ENCODE measurements around the gene HPSE2. TPM values are rescaled to one million over a fixed set of nuclear protein-coding genes. Genes with fewer than 3 reads are reported as not detected.

HPSE2 gene
- total and polyA plus RNA-seq, 2 experiments from 2014 or later = 0.10 to 0.24 TPM

DNA sequence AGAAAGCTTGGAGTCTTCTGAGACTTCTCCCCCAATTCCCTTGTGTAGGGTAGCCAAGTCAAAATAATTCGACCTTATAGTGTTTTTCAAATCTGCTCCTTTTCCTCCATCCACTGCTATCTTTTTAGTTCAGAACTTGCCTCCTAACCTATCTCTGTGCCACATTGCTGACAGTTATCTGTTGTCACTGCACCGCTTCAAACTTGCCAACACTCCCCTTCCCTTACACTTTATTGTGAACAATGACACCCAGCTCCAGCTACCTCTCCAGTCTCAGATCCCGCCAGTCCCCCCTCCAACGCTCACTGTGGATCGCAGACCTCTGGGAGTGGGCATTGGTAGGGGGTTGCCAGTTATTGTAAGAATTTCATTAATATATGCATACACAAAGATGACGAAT lies 772.6 kb downstream of the HPSE2 start:
- Histone ChIP-seq H4K20me1 (replicated peaks; ENCODE audit: insufficient read depth) (no peaks in the 10 kb centered on the region), H3K4me3 (no peak overlapping the region), H2AFZ (no peak overlapping the region), H3F3A (replicated peaks; ENCODE audit: low read depth) (no peaks in the 10 kb centered on the region), H3K79me2 (replicated peaks; ENCODE audit: insufficient read depth) (no peaks in the 10 kb centered on the region), H3K4me2 (no peak overlapping the region), H3K27ac (ENCODE audit: low read depth) (no peak overlapping the region), H3K4me1 (ENCODE audit: insufficient read depth) (peaks cover under 1% of the 10 kb centered on the region; the same call in 1 of the 2 replicates), H3K9me2 (ENCODE audit: insufficient read depth) (no peaks in the 10 kb centered on the region), H3K36me3 (ENCODE audit: insufficient read depth) (no peaks in the 10 kb centered on the region), H3K27me3 (ENCODE audit: insufficient read depth) (peaks cover 6% of the 10 kb centered on the region; the same call in 1 of the 2 replicates)
- no peak overlapping the region for H3K27ac Mint-ChIP-seq
- peaks cover 9% of the 10 kb centered on the region for H3K4me1 Mint-ChIP-seq
- no peak for TF ChIP-seq JUNB (IDR thresholded peaks at IDR 0.05; ENCODE audit: unreplicated experiment)
- no peak for TF ChIP-seq ZNF331 (CRISPR knock-in tag; IDR thresholded peaks at IDR 0.05; ENCODE audit: low read depth)
- TF ChIP-seq, protein P1, sequence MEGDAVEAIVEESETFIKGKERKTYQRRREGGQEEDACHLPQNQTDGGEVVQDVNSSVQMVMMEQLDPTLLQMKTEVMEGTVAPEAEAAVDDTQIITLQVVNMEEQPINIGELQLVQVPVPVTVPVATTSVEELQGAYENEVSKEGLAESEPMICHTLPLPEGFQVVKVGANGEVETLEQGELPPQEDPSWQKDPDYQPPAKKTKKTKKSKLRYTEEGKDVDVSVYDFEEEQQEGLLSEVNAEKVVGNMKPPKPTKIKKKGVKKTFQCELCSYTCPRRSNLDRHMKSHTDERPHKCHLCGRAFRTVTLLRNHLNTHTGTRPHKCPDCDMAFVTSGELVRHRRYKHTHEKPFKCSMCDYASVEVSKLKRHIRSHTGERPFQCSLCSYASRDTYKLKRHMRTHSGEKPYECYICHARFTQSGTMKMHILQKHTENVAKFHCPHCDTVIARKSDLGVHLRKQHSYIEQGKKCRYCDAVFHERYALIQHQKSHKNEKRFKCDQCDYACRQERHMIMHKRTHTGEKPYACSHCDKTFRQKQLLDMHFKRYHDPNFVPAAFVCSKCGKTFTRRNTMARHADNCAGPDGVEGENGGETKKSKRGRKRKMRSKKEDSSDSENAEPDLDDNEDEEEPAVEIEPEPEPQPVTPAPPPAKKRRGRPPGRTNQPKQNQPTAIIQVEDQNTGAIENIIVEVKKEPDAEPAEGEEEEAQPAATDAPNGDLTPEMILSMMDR (conservative IDR thresholded peaks at IDR 0.05; ENCODE audit: low read depth in 2 of 2) = no peak
- no peak for TF ChIP-seq STAT1 (IDR thresholded peaks at IDR 0.05; ENCODE audit: unreplicated experiment)
- TF ChIP-seq NANOG (IDR thresholded peaks at IDR 0.05; ENCODE audit: borderline replicate concordance) = no peak
- TF ChIP-seq, protein P2, sequence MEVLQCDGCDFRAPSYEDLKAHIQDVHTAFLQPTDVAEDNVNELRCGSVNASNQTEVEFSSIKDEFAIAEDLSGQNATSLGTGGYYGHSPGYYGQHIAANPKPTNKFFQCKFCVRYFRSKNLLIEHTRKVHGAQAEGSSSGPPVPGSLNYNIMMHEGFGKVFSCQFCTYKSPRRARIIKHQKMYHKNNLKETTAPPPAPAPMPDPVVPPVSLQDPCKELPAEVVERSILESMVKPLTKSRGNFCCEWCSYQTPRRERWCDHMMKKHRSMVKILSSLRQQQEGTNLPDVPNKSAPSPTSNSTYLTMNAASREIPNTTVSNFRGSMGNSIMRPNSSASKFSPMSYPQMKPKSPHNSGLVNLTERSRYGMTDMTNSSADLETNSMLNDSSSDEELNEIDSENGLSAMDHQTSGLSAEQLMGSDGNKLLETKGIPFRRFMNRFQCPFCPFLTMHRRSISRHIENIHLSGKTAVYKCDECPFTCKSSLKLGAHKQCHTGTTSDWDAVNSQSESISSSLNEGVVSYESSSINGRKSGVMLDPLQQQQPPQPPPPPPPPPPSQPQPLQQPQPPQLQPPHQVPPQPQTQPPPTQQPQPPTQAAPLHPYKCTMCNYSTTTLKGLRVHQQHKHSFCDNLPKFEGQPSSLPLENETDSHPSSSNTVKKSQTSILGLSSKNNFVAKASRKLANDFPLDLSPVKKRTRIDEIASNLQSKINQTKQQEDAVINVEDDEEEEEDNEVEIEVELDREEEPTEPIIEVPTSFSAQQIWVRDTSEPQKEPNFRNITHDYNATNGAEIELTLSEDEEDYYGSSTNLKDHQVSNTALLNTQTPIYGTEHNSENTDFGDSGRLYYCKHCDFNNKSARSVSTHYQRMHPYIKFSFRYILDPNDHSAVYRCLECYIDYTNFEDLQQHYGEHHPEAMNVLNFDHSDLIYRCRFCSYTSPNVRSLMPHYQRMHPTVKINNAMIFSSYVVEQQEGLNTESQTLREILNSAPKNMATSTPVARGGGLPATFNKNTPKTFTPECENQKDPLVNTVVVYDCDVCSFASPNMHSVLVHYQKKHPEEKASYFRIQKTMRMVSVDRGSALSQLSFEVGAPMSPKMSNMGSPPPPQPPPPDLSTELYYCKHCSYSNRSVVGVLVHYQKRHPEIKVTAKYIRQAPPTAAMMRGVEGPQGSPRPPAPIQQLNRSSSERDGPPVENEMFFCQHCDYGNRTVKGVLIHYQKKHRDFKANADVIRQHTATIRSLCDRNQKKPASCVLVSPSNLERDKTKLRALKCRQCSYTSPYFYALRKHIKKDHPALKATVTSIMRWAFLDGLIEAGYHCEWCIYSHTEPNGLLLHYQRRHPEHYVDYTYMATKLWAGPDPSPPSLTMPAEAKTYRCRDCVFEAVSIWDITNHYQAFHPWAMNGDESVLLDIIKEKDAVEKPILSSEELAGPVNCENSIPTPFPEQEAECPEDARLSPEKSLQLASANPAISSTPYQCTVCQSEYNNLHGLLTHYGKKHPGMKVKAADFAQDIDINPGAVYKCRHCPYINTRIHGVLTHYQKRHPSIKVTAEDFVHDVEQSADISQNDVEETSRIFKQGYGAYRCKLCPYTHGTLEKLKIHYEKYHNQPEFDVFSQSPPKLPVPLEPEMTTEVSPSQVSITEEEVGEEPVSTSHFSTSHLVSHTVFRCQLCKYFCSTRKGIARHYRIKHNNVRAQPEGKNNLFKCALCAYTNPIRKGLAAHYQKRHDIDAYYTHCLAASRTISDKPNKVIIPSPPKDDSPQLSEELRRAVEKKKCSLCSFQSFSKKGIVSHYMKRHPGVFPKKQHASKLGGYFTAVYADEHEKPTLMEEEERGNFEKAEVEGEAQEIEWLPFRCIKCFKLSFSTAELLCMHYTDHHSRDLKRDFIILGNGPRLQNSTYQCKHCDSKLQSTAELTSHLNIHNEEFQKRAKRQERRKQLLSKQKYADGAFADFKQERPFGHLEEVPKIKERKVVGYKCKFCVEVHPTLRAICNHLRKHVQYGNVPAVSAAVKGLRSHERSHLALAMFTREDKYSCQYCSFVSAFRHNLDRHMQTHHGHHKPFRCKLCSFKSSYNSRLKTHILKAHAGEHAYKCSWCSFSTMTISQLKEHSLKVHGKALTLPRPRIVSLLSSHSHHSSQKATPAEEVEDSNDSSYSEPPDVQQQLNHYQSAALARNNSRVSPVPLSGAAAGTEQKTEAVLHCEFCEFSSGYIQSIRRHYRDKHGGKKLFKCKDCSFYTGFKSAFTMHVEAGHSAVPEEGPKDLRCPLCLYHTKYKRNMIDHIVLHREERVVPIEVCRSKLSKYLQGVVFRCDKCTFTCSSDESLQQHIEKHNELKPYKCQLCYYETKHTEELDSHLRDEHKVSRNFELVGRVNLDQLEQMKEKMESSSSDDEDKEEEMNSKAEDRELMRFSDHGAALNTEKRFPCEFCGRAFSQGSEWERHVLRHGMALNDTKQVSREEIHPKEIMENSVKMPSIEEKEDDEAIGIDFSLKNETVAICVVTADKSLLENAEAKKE (CRISPR knock-in tag; IDR thresholded peaks at IDR 0.05) = no peak
- no peak for TF ChIP-seq EZH2 (IDR thresholded peaks at IDR 0.05; ENCODE audit: low read depth, unreplicated experiment)
- no peak for TF ChIP-seq ZNF114 (CRISPR knock-in tag; IDR thresholded peaks at IDR 0.05)
- TF ChIP-seq, protein P3, sequence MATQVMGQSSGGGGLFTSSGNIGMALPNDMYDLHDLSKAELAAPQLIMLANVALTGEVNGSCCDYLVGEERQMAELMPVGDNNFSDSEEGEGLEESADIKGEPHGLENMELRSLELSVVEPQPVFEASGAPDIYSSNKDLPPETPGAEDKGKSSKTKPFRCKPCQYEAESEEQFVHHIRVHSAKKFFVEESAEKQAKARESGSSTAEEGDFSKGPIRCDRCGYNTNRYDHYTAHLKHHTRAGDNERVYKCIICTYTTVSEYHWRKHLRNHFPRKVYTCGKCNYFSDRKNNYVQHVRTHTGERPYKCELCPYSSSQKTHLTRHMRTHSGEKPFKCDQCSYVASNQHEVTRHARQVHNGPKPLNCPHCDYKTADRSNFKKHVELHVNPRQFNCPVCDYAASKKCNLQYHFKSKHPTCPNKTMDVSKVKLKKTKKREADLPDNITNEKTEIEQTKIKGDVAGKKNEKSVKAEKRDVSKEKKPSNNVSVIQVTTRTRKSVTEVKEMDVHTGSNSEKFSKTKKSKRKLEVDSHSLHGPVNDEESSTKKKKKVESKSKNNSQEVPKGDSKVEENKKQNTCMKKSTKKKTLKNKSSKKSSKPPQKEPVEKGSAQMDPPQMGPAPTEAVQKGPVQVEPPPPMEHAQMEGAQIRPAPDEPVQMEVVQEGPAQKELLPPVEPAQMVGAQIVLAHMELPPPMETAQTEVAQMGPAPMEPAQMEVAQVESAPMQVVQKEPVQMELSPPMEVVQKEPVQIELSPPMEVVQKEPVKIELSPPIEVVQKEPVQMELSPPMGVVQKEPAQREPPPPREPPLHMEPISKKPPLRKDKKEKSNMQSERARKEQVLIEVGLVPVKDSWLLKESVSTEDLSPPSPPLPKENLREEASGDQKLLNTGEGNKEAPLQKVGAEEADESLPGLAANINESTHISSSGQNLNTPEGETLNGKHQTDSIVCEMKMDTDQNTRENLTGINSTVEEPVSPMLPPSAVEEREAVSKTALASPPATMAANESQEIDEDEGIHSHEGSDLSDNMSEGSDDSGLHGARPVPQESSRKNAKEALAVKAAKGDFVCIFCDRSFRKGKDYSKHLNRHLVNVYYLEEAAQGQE (IDR thresholded peaks at IDR 0.05; ENCODE audit: unreplicated experiment) = no peak
- TF ChIP-seq, protein P4, sequence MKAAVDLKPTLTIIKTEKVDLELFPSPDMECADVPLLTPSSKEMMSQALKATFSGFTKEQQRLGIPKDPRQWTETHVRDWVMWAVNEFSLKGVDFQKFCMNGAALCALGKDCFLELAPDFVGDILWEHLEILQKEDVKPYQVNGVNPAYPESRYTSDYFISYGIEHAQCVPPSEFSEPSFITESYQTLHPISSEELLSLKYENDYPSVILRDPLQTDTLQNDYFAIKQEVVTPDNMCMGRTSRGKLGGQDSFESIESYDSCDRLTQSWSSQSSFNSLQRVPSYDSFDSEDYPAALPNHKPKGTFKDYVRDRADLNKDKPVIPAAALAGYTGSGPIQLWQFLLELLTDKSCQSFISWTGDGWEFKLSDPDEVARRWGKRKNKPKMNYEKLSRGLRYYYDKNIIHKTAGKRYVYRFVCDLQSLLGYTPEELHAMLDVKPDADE (IDR thresholded peaks at IDR 0.05) = no peak
- no peak for TF ChIP-seq CREB1 (CRISPR knock-in tag; IDR thresholded peaks at IDR 0.05; ENCODE audit: low read depth)
- TF ChIP-seq EZH2phosphoT487 (IDR thresholded peaks at IDR 0.05; ENCODE audit: unreplicated experiment) = no peak
- no peak for TF ChIP-seq POLR2AphosphoS5 (IDR thresholded peaks at IDR 0.05; ENCODE audit: low read depth)
- DNase-seq (ENCODE audit: low spot score) (no peak), ATAC-seq (no peak)
- H3K9me3 Mint-ChIP-seq = no peaks in the 10 kb centered on the region
- H3K4me3 Mint-ChIP-seq = no peak overlapping the region
- H3K36me3 Mint-ChIP-seq (ENCODE audit: low read depth) = no peaks in the 10 kb centered on the region
- H3K27me3 Mint-ChIP-seq (ENCODE audit: insufficient read depth, low read depth, poor library complexity) = peaks cover 10% of the 10 kb centered on the region

Data from GM23338 (cell line).